Testis (tissue), 3 donors: Measurements from ENCODE around the gene DYNC1I1. TPM values are rescaled to one million over a fixed set of nuclear protein-coding genes. Genes with fewer than 3 reads are reported as not detected.

ENCODE experiments used
- DNase-seq: peaks from one replicate; pipeline ENCODE4 v3.0.0-alpha.2; 2019
- H3K27ac ChIP-seq, 2 donors: fragments of 200-600 bp; sonication (generic); one replicate each; pipeline ENCODE4 v1.5.1; 2019
- H3K27me3 ChIP-seq: fragments of 200-600 bp; sonication (generic); one replicate; pipeline ENCODE4 v1.5.1; 2019
- H3K36me3 ChIP-seq: fragments of 200-600 bp; sonication (generic); one replicate; pipeline ENCODE4 v1.5.1; 2017; ENCODE audit warnings: low read depth; ENCODE audit errors: missing control alignments
- H3K4me1 ChIP-seq: fragments of 200-600 bp; sonication (generic); one replicate; pipeline ENCODE4 v1.5.1; 2019
- H3K4me3 ChIP-seq, 2 donors: fragments of 200-600 bp; sonication (generic); one replicate each; pipeline ENCODE4 v1.5.1; 2017 to 2019
- H3K9me3 ChIP-seq: fragments of 200-600 bp; sonication (generic); one replicate; pipeline ENCODE4 v1.5.1; 2017
- POLR2A ChIP-seq: fragments of 450-650 bp; IDR thresholded peaks from one replicate; pipeline ENCODE4 v1.6.1; 2017; ENCODE audit warnings: antibody characterized with exemption, mild to moderate bottlenecking, moderate library complexity
- WGBS, 2 donors: methylation state at CpG; one replicate each; pipeline ENCODE4 v1.1.5; 2018; 5-methylcytosine and 5-hydroxymethylcytosine counted together
- intact Hi-C: fragments of 100-400 bp; cut with DNase I; formaldehyde crosslinking; loops from one replicate; pipeline ENCODE4 v1.15.1; 2023; ENCODE audit warnings: low total_unique reads
- polyA plus RNA-seq: library from polyadenylated mRNA; stranded (reverse); fragments of 350-450 nt; fragmentation: Illumina TruSeq; extraction: RNeasy Lipid Tissue Mini Kit (QIAGEN cat#74804); gene quantifications from one replicate; pipeline ENCODE4 v1.2.3, GENCODE V29; 2014; ENCODE audit warnings: low read depth, low replicate concordance; ENCODE audit not compliant: insufficient read depth
- total RNA-seq, 2 donors: library from RNA; depleted of rRNA; stranded (reverse); fragments of >200 nt; gene quantifications; one replicate each; pipeline ENCODE4 v1.2.3, GENCODE V29; 2016
- TF ChIP-seq, protein P1 (sequence below), 3 experiments: fragments of 450-650 bp in 2 of 3; fragments of 200-600 bp in 1 of 3; sonication (generic) in 1 of 3; IDR thresholded peaks; one replicate each; pipeline ENCODE4 v1.5.1; 2016 to 2019; ENCODE audit warnings: antibody characterized with exemption in 3 of 3, mild to moderate bottlenecking in 2 of 3, moderate library complexity in 1 of 3

The DYNC1I1 gene
- total and polyA plus RNA-seq, 3 donors from 2014 or later: 3.7 to 7.1 (median 5.0) TPM

- no peak for DNase-seq
- Histone ChIP-seq H3K27me3 (no peaks in the 10 kb centered on the region), H3K9me3 (no peaks in the 10 kb centered on the region), H3K4me1 (no peaks in the 10 kb centered on the region), H3K27ac (no peak overlapping the region), H3K4me3 (no peak overlapping the region), H3K36me3 (no peaks in the 10 kb centered on the region)
- WGBS, 2 donors: 87 to 91% methylated on average over 3 of the region's 3 CpGs
- TF ChIP-seq, protein P1, sequence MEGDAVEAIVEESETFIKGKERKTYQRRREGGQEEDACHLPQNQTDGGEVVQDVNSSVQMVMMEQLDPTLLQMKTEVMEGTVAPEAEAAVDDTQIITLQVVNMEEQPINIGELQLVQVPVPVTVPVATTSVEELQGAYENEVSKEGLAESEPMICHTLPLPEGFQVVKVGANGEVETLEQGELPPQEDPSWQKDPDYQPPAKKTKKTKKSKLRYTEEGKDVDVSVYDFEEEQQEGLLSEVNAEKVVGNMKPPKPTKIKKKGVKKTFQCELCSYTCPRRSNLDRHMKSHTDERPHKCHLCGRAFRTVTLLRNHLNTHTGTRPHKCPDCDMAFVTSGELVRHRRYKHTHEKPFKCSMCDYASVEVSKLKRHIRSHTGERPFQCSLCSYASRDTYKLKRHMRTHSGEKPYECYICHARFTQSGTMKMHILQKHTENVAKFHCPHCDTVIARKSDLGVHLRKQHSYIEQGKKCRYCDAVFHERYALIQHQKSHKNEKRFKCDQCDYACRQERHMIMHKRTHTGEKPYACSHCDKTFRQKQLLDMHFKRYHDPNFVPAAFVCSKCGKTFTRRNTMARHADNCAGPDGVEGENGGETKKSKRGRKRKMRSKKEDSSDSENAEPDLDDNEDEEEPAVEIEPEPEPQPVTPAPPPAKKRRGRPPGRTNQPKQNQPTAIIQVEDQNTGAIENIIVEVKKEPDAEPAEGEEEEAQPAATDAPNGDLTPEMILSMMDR (IDR thresholded peaks at IDR 0.05): no peak
- TF ChIP-seq POLR2A: no peak
- intact Hi-C loops: no loop called here
Measured at GRCh38 chr7:95781961-95782586, 9.7 kb downstream of the DYNC1I1 start.

DNA sequence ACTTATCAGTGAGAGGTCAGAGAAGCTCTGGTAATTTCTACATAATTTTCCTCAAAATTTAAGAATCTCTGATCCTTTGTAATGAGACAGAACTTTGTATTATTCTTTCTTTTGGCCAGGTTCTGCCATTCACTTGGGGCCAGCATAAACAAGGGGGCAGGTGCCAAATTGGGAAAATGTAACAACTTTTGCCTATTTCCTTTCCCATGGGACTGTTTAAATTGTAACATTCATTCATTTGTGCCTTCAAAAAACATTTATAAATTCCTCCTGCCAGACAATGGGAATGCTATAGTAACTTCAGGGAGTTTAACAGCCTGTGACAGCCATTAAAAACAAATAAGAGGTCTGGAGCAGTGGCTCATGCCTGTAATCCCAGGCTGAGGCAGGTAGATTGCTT, 12.4 kb downstream of the DYNC1I1 start:
- DNase-seq: no peak
- Histone ChIP-seq H3K27ac (no peak overlapping the region), H3K36me3 (no peaks in the 10 kb centered on the region), H3K27me3 (no peaks in the 10 kb centered on the region), H3K4me1 (no peaks in the 10 kb centered on the region), H3K9me3 (no peaks in the 10 kb centered on the region), H3K4me3 (no peak overlapping the region)
- intact Hi-C loops: no loop called here
- TF ChIP-seq, protein P1 (IDR thresholded peaks at IDR 0.05): no peak
- TF ChIP-seq POLR2A: no peak

- intact Hi-C loops: no loop called here
- TF ChIP-seq, protein P1 (IDR thresholded peaks at IDR 0.05): no peak
- TF ChIP-seq POLR2A: no peak
- H3K27me3 ChIP-seq: no peaks in the 10 kb centered on the region
- WGBS, 2 donors: 96 to 97% methylated on average over 6 of the region's 6 CpGs
- no peak for DNase-seq
- H3K4me3 ChIP-seq: no peak overlapping the region
- H3K27ac ChIP-seq: no peak overlapping the region
- no peaks in the 10 kb centered on the region for H3K36me3 ChIP-seq
- no peaks in the 10 kb centered on the region for H3K4me1 ChIP-seq
- no peaks in the 10 kb centered on the region for H3K9me3 ChIP-seq
Measured at GRCh38 chr7:95788258-95788657, 15.9 kb downstream of the DYNC1I1 start.

GRCh38 chr7:95788884-95789283, 16.5 kb downstream of the DYNC1I1 start:
- intact Hi-C loops: no loop called here
- TF ChIP-seq, protein P1 (IDR thresholded peaks at IDR 0.05): no peak
- TF ChIP-seq POLR2A: no peak
- no peaks in the 10 kb centered on the region for H3K36me3 ChIP-seq
- no peak for DNase-seq
- no peaks in the 10 kb centered on the region for H3K4me1 ChIP-seq
- H3K4me3 ChIP-seq: no peak overlapping the region
- no peaks in the 10 kb centered on the region for H3K9me3 ChIP-seq
- 78 to 87% methylated on average over 2 of the region's 2 CpGs for WGBS, 2 donors
- no peak overlapping the region for H3K27ac ChIP-seq
- no peaks in the 10 kb centered on the region for H3K27me3 ChIP-seq

DNA sequence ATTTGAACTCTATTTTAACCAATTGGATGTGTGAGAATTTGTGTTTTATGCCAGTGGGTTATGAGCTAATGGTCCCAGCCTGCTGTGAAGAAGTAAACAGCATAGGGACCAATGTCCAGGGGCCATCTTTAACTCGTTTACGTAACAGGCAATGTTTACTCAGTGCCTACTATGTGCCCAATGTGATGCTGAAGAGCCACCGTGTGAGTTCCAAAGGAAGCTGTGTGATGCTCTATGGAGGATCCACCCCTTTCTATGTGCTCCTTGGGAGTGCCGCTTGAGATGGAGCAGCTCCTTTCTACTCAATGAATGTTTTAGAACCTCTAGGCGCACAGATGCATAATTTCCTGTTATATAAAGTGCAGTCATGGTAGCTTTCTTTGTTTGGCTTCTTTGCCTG, 21.3 kb downstream of the DYNC1I1 start:
- no peak overlapping the region for H3K4me3 ChIP-seq
- no peaks in the 10 kb centered on the region for H3K27me3 ChIP-seq
- TF ChIP-seq POLR2A: no peak
- TF ChIP-seq, protein P1 (IDR thresholded peaks at IDR 0.05): no peak
- 90 to 96% methylated on average over 5 of the region's 5 CpGs for WGBS, 2 donors
- H3K4me1 ChIP-seq: no peaks in the 10 kb centered on the region
- intact Hi-C loops: no loop called here
- H3K36me3 ChIP-seq: no peaks in the 10 kb centered on the region
- no peaks in the 10 kb centered on the region for H3K9me3 ChIP-seq
- H3K27ac ChIP-seq: no peak overlapping the region
- DNase-seq: no peak
